Astrocyte (in vitro differentiated cells and primary cell): ENCODE measurements around the gene PTPN3.

ENCODE experiments used
- EZH2 ChIP-seq: IDR thresholded peaks from 2 replicates; pipeline ENCODE4 v1.6.1; 2012; ENCODE audit warnings: mild to moderate bottlenecking, low read length, inconsistent platforms; ENCODE audit not compliant: insufficient read depth
- TF ChIP-seq, protein P1 (sequence below): IDR thresholded peaks from 2 replicates; pipeline ENCODE4 v1.5.1; 2011; ENCODE audit warnings: low read depth, mild to moderate bottlenecking, inconsistent platforms, low read length, moderate library complexity; ENCODE audit not compliant: insufficient read depth

DNA sequence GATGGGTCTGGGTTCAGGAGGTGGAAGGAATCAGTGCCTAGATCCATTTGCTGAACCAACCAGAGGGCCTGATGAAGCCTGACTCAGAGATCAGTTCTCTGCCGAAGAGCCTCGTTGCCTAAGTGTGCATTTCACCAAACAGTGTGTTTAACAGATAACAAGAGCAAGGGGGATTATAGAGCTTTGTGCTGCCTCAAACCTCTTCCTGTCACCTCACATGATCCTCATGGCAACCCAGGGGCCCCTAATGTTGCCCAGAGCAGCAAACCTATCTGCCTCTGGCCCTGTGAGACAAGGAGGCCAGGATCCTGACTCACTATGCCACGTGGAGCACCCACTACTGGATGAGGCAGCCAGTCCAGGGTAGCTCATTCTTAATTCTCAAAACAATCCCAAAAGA lies 110.9 kb downstream of the PTPN3 start:
- TF ChIP-seq, protein P1, sequence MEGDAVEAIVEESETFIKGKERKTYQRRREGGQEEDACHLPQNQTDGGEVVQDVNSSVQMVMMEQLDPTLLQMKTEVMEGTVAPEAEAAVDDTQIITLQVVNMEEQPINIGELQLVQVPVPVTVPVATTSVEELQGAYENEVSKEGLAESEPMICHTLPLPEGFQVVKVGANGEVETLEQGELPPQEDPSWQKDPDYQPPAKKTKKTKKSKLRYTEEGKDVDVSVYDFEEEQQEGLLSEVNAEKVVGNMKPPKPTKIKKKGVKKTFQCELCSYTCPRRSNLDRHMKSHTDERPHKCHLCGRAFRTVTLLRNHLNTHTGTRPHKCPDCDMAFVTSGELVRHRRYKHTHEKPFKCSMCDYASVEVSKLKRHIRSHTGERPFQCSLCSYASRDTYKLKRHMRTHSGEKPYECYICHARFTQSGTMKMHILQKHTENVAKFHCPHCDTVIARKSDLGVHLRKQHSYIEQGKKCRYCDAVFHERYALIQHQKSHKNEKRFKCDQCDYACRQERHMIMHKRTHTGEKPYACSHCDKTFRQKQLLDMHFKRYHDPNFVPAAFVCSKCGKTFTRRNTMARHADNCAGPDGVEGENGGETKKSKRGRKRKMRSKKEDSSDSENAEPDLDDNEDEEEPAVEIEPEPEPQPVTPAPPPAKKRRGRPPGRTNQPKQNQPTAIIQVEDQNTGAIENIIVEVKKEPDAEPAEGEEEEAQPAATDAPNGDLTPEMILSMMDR: no peak
- TF ChIP-seq EZH2: no peak
